Naive thymus-derived CD8-positive, alpha-beta T cell (primary cell): ENCODE results near the gene CPNE8. TPM values are rescaled to one million over a fixed set of nuclear protein-coding genes. Genes with fewer than 3 reads are reported as not detected.
A peak's percentile ranks its signal among the peaks of the same experiment; 100 is the strongest.

Experiments
- ATAC-seq, 2 donors: fragments of 150-1000 bp; cut with Tn5 transposase in 1 of 2; sonication (Bioruptor Pico), chemical (Tn5 transposase) in 1 of 2; 1 replicate in 1 of 2; 2 replicates in 1 of 2; pipeline ENCODE4 v1.10.0; 2021; ENCODE audit warnings: mild to moderate bottlenecking in 2 of 2, moderate library complexity in 2 of 2
- POLR2A ChIA-PET: fragments of 350-600 bp; sonication (Branson Sonifier 250); formaldehyde crosslinking; loops from one replicate; lab custom pipeline; 2021; ENCODE audit warnings: antibody characterized with exemption; lab: Charles Lee
- DNase-seq, 10 donors: peaks; one replicate each; pipeline versions ENCODE4 v3.0.0 to v3.0.0-alpha.2; 2020 to 2022
- H3K27ac Mint-ChIP-seq, 10 donors: one replicate each; pipeline ENCODE4 v1.8.0; 2020 to 2022; ENCODE audit warnings: mild to moderate bottlenecking in 10 of 10, mixed read lengths in 10 of 10, moderate library complexity in 4 of 10, inconsistent platforms in 1 of 10
- H3K27me3 Mint-ChIP-seq, 5 donors: one replicate each; pipeline ENCODE4 v1.8.0; 2021 to 2022; ENCODE audit warnings: mixed read lengths in 5 of 5
- H3K36me3 Mint-ChIP-seq, 3 donors: one replicate each; pipeline ENCODE4 v1.8.0; 2020 to 2022; ENCODE audit warnings: mixed read lengths in 3 of 3, mild to moderate bottlenecking in 2 of 3, inconsistent platforms in 1 of 3
- H3K4me1 Mint-ChIP-seq, 4 donors: one replicate each; pipeline ENCODE4 v1.8.0; 2021 to 2022; ENCODE audit warnings: mixed read lengths in 4 of 4
- H3K4me3 Mint-ChIP-seq, 10 donors: one replicate each; pipeline ENCODE4 v1.8.0; 2020 to 2022; ENCODE audit warnings: mild to moderate bottlenecking in 10 of 10, mixed read lengths in 10 of 10, moderate library complexity in 6 of 10, inconsistent platforms in 1 of 10
- H3K9me3 Mint-ChIP-seq, 9 donors: one replicate each; pipeline ENCODE4 v1.8.0; 2020 to 2022; ENCODE audit warnings: mixed read lengths in 9 of 9, mild to moderate bottlenecking in 3 of 9, inconsistent platforms in 1 of 9, moderate library complexity in 1 of 9
- polyA plus RNA-seq, 3 donors: library from polyadenylated mRNA; unstranded; fragments of 300-500 nt; fragmentation: Illumina TruSeq; gene quantifications; one replicate each; pipeline ENCODE4 v1.2.3, GENCODE V29; 2021
- total RNA-seq, 8 experiments: library from RNA in 2 of 8; stranded (reverse) in 2 of 8; gene quantifications; one replicate each; pipeline ENCODE4 v1.2.3 and lab custom pipeline; 2021 to 2026

CPNE8 gene
- total and polyA plus RNA-seq, 5 experiments from 2014 or later, result 0.19 to 1.6 (median 0.80) TPM

- H3K27ac Mint-ChIP-seq, result no peak overlapping the region
- H3K4me1 Mint-ChIP-seq, result peaks cover 0 to 3% (median 0%) of the 10 kb centered on the region in 4 donors
- DNase-seq (no peak), ATAC-seq (no peak)
- H3K36me3 Mint-ChIP-seq, result no peaks in the 10 kb centered on the region
- no peaks in the 10 kb centered on the region for H3K27me3 Mint-ChIP-seq
- peaks cover 0 to 25% (median 8%) of the 10 kb centered on the region in 9 donors for H3K9me3 Mint-ChIP-seq
- POLR2A ChIA-PET, result no interaction called here
- H3K4me3 Mint-ChIP-seq, result no peak overlapping the region
These were observed 95.6 kb downstream of the CPNE8 start for GRCh38 chr12:38809832-38810231.

GRCh38 chr12:38788106-38788505, 117.3 kb downstream of the CPNE8 start:
- Mint-ChIP-seq H3K27me3 (no peaks in the 10 kb centered on the region), H3K4me3 (no peak overlapping the region), H3K27ac (no peak overlapping the region), H3K36me3 (peaks cover 0 to 13% (median 10%) of the 10 kb centered on the region in 3 donors), H3K4me1 (no peaks in the 10 kb centered on the region), H3K9me3 (peaks cover 26 to 72% (median 51%) of the 10 kb centered on the region in 9 donors)
- no peak for ATAC-seq
- no peak for DNase-seq
- POLR2A ChIA-PET, result no interaction called here

- H3K27ac Mint-ChIP-seq, result no peak overlapping the region
- H3K36me3 Mint-ChIP-seq, result peaks cover 0 to 13% (median 10%) of the 10 kb centered on the region in 3 donors
- POLR2A ChIA-PET, result no interaction called here
- H3K4me3 Mint-ChIP-seq, result no peak overlapping the region
- DNase-seq, result no peak
- H3K4me1 Mint-ChIP-seq, result no peaks in the 10 kb centered on the region
- ATAC-seq, result no peak
- H3K9me3 Mint-ChIP-seq, result peaks cover 23 to 57% (median 47%) of the 10 kb centered on the region in 9 donors
- H3K27me3 Mint-ChIP-seq, result no peaks in the 10 kb centered on the region
These were observed 120.0 kb downstream of the CPNE8 start for GRCh38 chr12:38785381-38785780.

GRCh38 chr12:38783304-38783703, 122.1 kb downstream of the CPNE8 start:
- ATAC-seq (no peak), DNase-seq (no peak)
- Mint-ChIP-seq H3K4me1 (no peaks in the 10 kb centered on the region), H3K27me3 (no peaks in the 10 kb centered on the region), H3K27ac (no peak overlapping the region), H3K36me3 (peaks cover 0 to 13% (median 8%) of the 10 kb centered on the region in 3 donors), H3K4me3 (no peak overlapping the region), H3K9me3 (peaks cover 14 to 47% (median 34%) of the 10 kb centered on the region in 9 donors)
- POLR2A ChIA-PET, result no interaction called here

- no peaks in the 10 kb centered on the region for H3K4me1 Mint-ChIP-seq
- H3K27ac Mint-ChIP-seq, result no peak overlapping the region
- H3K9me3 Mint-ChIP-seq, result peaks cover 13 to 40% (median 24%) of the 10 kb centered on the region in 9 donors
- H3K4me3 Mint-ChIP-seq, result no peak overlapping the region
- ATAC-seq (no peak), DNase-seq (no peak)
- POLR2A ChIA-PET, result no interaction called here
- peaks cover 0 to 6% (median 4%) of the 10 kb centered on the region in 3 donors for H3K36me3 Mint-ChIP-seq
- H3K27me3 Mint-ChIP-seq, result no peaks in the 10 kb centered on the region
These were observed 123.0 kb downstream of the CPNE8 start for GRCh38 chr12:38782359-38782758.

- no peak for DNase-seq
- no peak overlapping the region for H3K4me3 Mint-ChIP-seq
- H3K9me3 Mint-ChIP-seq, result peaks cover 0 to 13% (median 6%) of the 10 kb centered on the region in 9 donors
- peaks cover 0 to 8% (median 2%) of the 10 kb centered on the region in 4 donors for H3K4me1 Mint-ChIP-seq
- H3K36me3 Mint-ChIP-seq, result no peaks in the 10 kb centered on the region
- no peak overlapping the region for H3K27ac Mint-ChIP-seq
- POLR2A ChIA-PET, result no interaction called here
- H3K27me3 Mint-ChIP-seq, result no peaks in the 10 kb centered on the region
- no peak for ATAC-seq
These were observed 128.7 kb downstream of the CPNE8 start for GRCh38 chr12:38776647-38777046.

GRCh38 chr12:38775457-38775856, 129.9 kb downstream of the CPNE8 start:
- H3K27ac Mint-ChIP-seq, result no peak overlapping the region
- peaks cover 0 to 9% (median 6%) of the 10 kb centered on the region in 9 donors for H3K9me3 Mint-ChIP-seq
- POLR2A ChIA-PET, result no interaction called here
- no peak for ATAC-seq
- peaks cover 0 to 10% (median 3%) of the 10 kb centered on the region in 4 donors for H3K4me1 Mint-ChIP-seq
- H3K4me3 Mint-ChIP-seq, result no peak overlapping the region
- no peak for DNase-seq
- H3K27me3 Mint-ChIP-seq, result no peaks in the 10 kb centered on the region
- H3K36me3 Mint-ChIP-seq, result no peaks in the 10 kb centered on the region

GRCh38 chr12:38772437-38772836, 133.0 kb downstream of the CPNE8 start:
- ATAC-seq (no peak), DNase-seq (no peak)
- Mint-ChIP-seq H3K36me3 (no peaks in the 10 kb centered on the region), H3K9me3 (peaks cover 0 to 2% (median 0%) of the 10 kb centered on the region in 9 donors), H3K4me3 (peak overlapping the region in 4 of 10 donors; percentile 13 to 45 (median 33)), H3K4me1 (peaks cover 0 to 10% (median 3%) of the 10 kb centered on the region in 4 donors), H3K27me3 (no peaks in the 10 kb centered on the region), H3K27ac (peak overlapping the region in 4 of 10 donors; percentile 20 to 81 (median 34))
- POLR2A ChIA-PET, result interaction anchor here (1.0 kb wide), 1 partner anchor 134 kb away, joined by 3 read pairs; no protein-coding TSS in a partner anchor

- peak overlapping the region in 9 of 10 donors; percentile 19 to 87 (median 75) for H3K27ac Mint-ChIP-seq
- ATAC-seq (peak; percentile 53 to 67), DNase-seq (peak in 3 of 10 donors; percentile 8 to 21 (median 16))
- H3K27me3 Mint-ChIP-seq, result no peaks in the 10 kb centered on the region
- POLR2A ChIA-PET, result interaction anchor here (1.0 kb wide), 1 partner anchor 135 kb away, joined by 3 read pairs; no protein-coding TSS in a partner anchor
- peak overlapping the region; percentile 37 to 73 (median 56) for H3K4me3 Mint-ChIP-seq
- peaks cover 0 to 2% (median 0%) of the 10 kb centered on the region in 9 donors for H3K9me3 Mint-ChIP-seq
- H3K36me3 Mint-ChIP-seq, result no peaks in the 10 kb centered on the region
- peaks cover 0 to 10% (median 3%) of the 10 kb centered on the region in 4 donors for H3K4me1 Mint-ChIP-seq
These were observed 133.5 kb downstream of the CPNE8 start for GRCh38 chr12:38771871-38772270.

GRCh38 chr12:38761636-38762342, 143.6 kb downstream of the CPNE8 start:
- Mint-ChIP-seq H3K4me1 (no peaks in the 10 kb centered on the region), H3K9me3 (peaks cover 0 to 9% (median 0%) of the 10 kb centered on the region in 9 donors), H3K27ac (no peak overlapping the region), H3K4me3 (no peak overlapping the region), H3K27me3 (no peaks in the 10 kb centered on the region), H3K36me3 (no peaks in the 10 kb centered on the region)
- DNase-seq (no peak), ATAC-seq (no peak)
- POLR2A ChIA-PET, result no interaction called here

GRCh38 chr12:38761111-38761510, 144.3 kb downstream of the CPNE8 start:
- peaks cover 0 to 9% (median 0%) of the 10 kb centered on the region in 9 donors for H3K9me3 Mint-ChIP-seq
- DNase-seq (no peak), ATAC-seq (no peak)
- no peaks in the 10 kb centered on the region for H3K36me3 Mint-ChIP-seq
- H3K27ac Mint-ChIP-seq, result no peak overlapping the region
- no peaks in the 10 kb centered on the region for H3K4me1 Mint-ChIP-seq
- no peak overlapping the region for H3K4me3 Mint-ChIP-seq
- H3K27me3 Mint-ChIP-seq, result no peaks in the 10 kb centered on the region
- POLR2A ChIA-PET, result no interaction called here

GRCh38 chr12:38759621-38760020, 145.8 kb downstream of the CPNE8 start:
- DNase-seq (no peak), ATAC-seq (no peak)
- Mint-ChIP-seq H3K27me3 (no peaks in the 10 kb centered on the region), H3K4me3 (no peak overlapping the region), H3K36me3 (no peaks in the 10 kb centered on the region), H3K27ac (no peak overlapping the region), H3K9me3 (peaks cover 0 to 9% (median 0%) of the 10 kb centered on the region in 9 donors), H3K4me1 (no peaks in the 10 kb centered on the region)
- POLR2A ChIA-PET, result no interaction called here

- ATAC-seq, result no peak
- peaks cover 0 to 5% (median 5%) of the 10 kb centered on the region in 3 donors for H3K36me3 Mint-ChIP-seq
- H3K27ac Mint-ChIP-seq, result no peak overlapping the region
- peaks cover 0 to 4% (median 0%) of the 10 kb centered on the region in 4 donors for H3K4me1 Mint-ChIP-seq
- no peak for DNase-seq
- H3K4me3 Mint-ChIP-seq, result no peak overlapping the region
- POLR2A ChIA-PET, result no interaction called here
- H3K27me3 Mint-ChIP-seq, result no peaks in the 10 kb centered on the region
- H3K9me3 Mint-ChIP-seq, result peaks cover 0 to 10% (median 7%) of the 10 kb centered on the region in 9 donors
These were observed 158.6 kb downstream of the CPNE8 start for GRCh38 chr12:38746744-38747143.
